IMR-90 (cell line): ENCODE results near the gene RPLP1. TPM values are rescaled to one million over a fixed set of nuclear protein-coding genes. Genes with fewer than 3 reads are reported as not detected.

Source experiments
- ATAC-seq: fragments of 200-7000 bp; cut with Tn5 transposase; 2 replicates; pipeline ENCODE4 v1.9.1; 2020; ENCODE audit warnings: low read depth, mild to moderate bottlenecking, moderate library complexity
- BruUV-seq: library from RNA; stranded (reverse); fragments of 400-500 nt; replicated peaks from 2 replicates; lab custom pipeline; 2021; lab: Mats Ljungman, UMichigan
- CTCF ChIA-PET: fragments of 300-600 bp; formaldehyde crosslinking; extraction: SDS; loops from one replicate; lab custom pipeline; 2021; ENCODE audit warnings: antibody characterized with exemption; lab: Yijun Ruan, JAX
- POLR2A ChIA-PET: fragments of 300-600 bp; sonication (Branson Sonifier 250); formaldehyde crosslinking; loops from one replicate; lab custom pipeline; 2022; ENCODE audit warnings: antibody characterized with exemption; ENCODE audit not compliant: unreplicated experiment; lab: Charles Lee
- DNase-seq: peaks from one replicate; pipeline ENCODE4 v3.0.0; 2013
- H2AFZ ChIP-seq: replicated peaks from 2 replicates; pipeline ENCODE3; 2013; ENCODE audit warnings: low read length, mild to moderate bottlenecking; ENCODE audit not compliant: poor library complexity
- H2AK5ac ChIP-seq: 2 replicates; pipeline ENCODE4 v1.6.1; 2013; ENCODE audit warnings: low read depth, low read length, inconsistent platforms
- H2AK9ac ChIP-seq: replicated peaks from 2 replicates; pipeline ENCODE3; 2013; ENCODE audit warnings: mild to moderate bottlenecking, low read depth, low read length, moderate library complexity; ENCODE audit not compliant: poor library complexity
- H2BK120ac ChIP-seq: 2 replicates; pipeline ENCODE4 v1.6.1; 2013; ENCODE audit warnings: low read depth, low read length, inconsistent platforms
- H2BK15ac ChIP-seq: 3 replicates; pipeline ENCODE4 v1.6.1; 2013; ENCODE audit warnings: low read depth, low read length, inconsistent platforms
- H2BK20ac ChIP-seq: 2 replicates; pipeline ENCODE4 v1.6.1; 2013; ENCODE audit warnings: low read depth, mild to moderate bottlenecking, inconsistent platforms, low read length, moderate library complexity
- H2BK5ac ChIP-seq: 2 replicates; pipeline ENCODE4 v1.6.1; 2013; ENCODE audit warnings: mild to moderate bottlenecking, low read depth, low read length, inconsistent platforms; ENCODE audit not compliant: poor library complexity, severe bottlenecking
- H3K14ac ChIP-seq: replicated peaks from 2 replicates; pipeline ENCODE4 v1.6.1; 2013; ENCODE audit warnings: low read depth, low read length, inconsistent platforms
- H3K18ac ChIP-seq: 2 replicates; pipeline ENCODE4 v1.6.1; 2013; ENCODE audit warnings: low read depth, low read length, control low read depth
- H3K23ac ChIP-seq: 2 replicates; pipeline ENCODE4 v1.6.1; 2013; ENCODE audit warnings: low read depth, low read length, inconsistent platforms
- H3K27ac ChIP-seq: 2 replicates; pipeline ENCODE4 v1.5.1; 2013; ENCODE audit warnings: mild to moderate bottlenecking, control low read depth, low read length; ENCODE audit not compliant: insufficient read depth
- H3K27me3 ChIP-seq: 2 replicates; pipeline ENCODE4 v1.6.1; 2013; ENCODE audit warnings: low read length; ENCODE audit not compliant: control insufficient read depth, insufficient read depth
- H3K36me3 ChIP-seq: 2 replicates; pipeline ENCODE4 v1.6.1; 2013; ENCODE audit warnings: low read length, mixed read lengths; ENCODE audit not compliant: control insufficient read depth, insufficient read depth
- H3K4ac ChIP-seq: 2 replicates; pipeline ENCODE4 v1.6.1; 2013; ENCODE audit warnings: low read depth, low read length, inconsistent platforms
- H3K4me1 ChIP-seq: 2 replicates; pipeline ENCODE4 v1.6.1; 2013; ENCODE audit warnings: low read length, mixed read lengths; ENCODE audit not compliant: control insufficient read depth, insufficient read depth
- H3K4me2 ChIP-seq: 2 replicates; pipeline ENCODE4 v1.6.1; 2013; ENCODE audit warnings: low read depth, mild to moderate bottlenecking, control low read depth, low read length, moderate library complexity
- H3K4me3 ChIP-seq: 2 replicates; pipeline ENCODE4 v1.5.1; 2013; ENCODE audit warnings: low read depth, mild to moderate bottlenecking, control low read depth, low read length, moderate library complexity; ENCODE audit not compliant: insufficient read depth
- H3K56ac ChIP-seq: 2 replicates; pipeline ENCODE4 v1.6.1; 2013; ENCODE audit warnings: low read length, inconsistent platforms; ENCODE audit not compliant: insufficient read depth; ENCODE audit errors: extremely low read depth
- H3K79me1 ChIP-seq, 2 experiments: 2 replicates each; pipeline ENCODE4 v1.6.1; 2013; ENCODE audit warnings: low read length in 2 of 2, inconsistent platforms in 1 of 2, low read depth in 1 of 2
- H3K9ac ChIP-seq: 2 replicates; pipeline ENCODE4 v1.6.1; 2013; ENCODE audit warnings: low read depth, low read length, control low read depth
- H3K9me1 ChIP-seq: 2 replicates; pipeline ENCODE4 v1.6.1; 2013; ENCODE audit warnings: low read length, inconsistent platforms; ENCODE audit not compliant: insufficient read depth
- H3K9me3 ChIP-seq: 2 replicates; pipeline ENCODE4 v1.6.1; 2013; ENCODE audit warnings: low read length; ENCODE audit not compliant: control insufficient read depth, insufficient read depth
- H4K20me1 ChIP-seq: 2 replicates; pipeline ENCODE4 v1.6.1; 2013; ENCODE audit warnings: low read length, inconsistent platforms; ENCODE audit not compliant: insufficient read depth
- H4K5ac ChIP-seq: 2 replicates; pipeline ENCODE4 v1.6.1; 2013; ENCODE audit warnings: mild to moderate bottlenecking, low read depth, low read length, control low read depth
- H4K8ac ChIP-seq, 2 experiments: 2 replicates each; pipeline ENCODE4 v1.6.1; 2013; ENCODE audit warnings: low read depth in 2 of 2, low read length in 2 of 2, control low read depth in 1 of 2, inconsistent platforms in 1 of 2
- H4K91ac ChIP-seq: 2 replicates; pipeline ENCODE4 v1.6.1; 2013; ENCODE audit warnings: low read depth, low read length, inconsistent platforms; ENCODE audit not compliant: insufficient read depth
- MAFK ChIP-seq: IDR thresholded peaks from 2 replicates; pipeline ENCODE4 v1.6.1; 2012; ENCODE audit warnings: low read depth, low read length, improper control_type of control experiment
- dilution Hi-C: fragments of 300-500 bp; cut with HindIII; formaldehyde crosslinking; loops from one replicate; pipeline ENCODE4 v1.14.3; 2018; ENCODE audit warnings: low sequenced_read_pairs; ENCODE audit not compliant: unreplicated experiment
- in situ Hi-C: fragments of 300-500 bp; cut with MboI; formaldehyde crosslinking; loops from 3 replicates; pipeline ENCODE4 v1.14.3; 2019; ENCODE audit warnings: low sequenced_read_pairs, inconsistent platforms, mixed read lengths
- intact Hi-C: fragments of 100-400 bp; cut with micrococcal nuclease; formaldehyde crosslinking; loops from 2 replicates; pipeline ENCODE4 v1.10.0; 2022
- polyA plus RNA-seq, 3 experiments: library from polyadenylated mRNA; depleted of rRNA; stranded (reverse); fragments of >200 nt; gene quantifications; 2 replicates each; pipeline ENCODE4 v1.2.3, GENCODE V29; 2012; ENCODE audit warnings: low replicate concordance in 1 of 3
- total RNA-seq: library from RNA; depleted of rRNA; stranded (reverse); fragments of >200 nt; gene quantifications from 2 replicates; pipeline ENCODE4 v1.2.3, GENCODE V29; 2012
- TF ChIP-seq, protein P1 (sequence below): conservative IDR thresholded peaks from 2 replicates; pipeline ENCODE4 v1.5.1; 2012; ENCODE audit warnings: mild to moderate bottlenecking, low read depth, low read length, improper control_type of control experiment

RPLP1 gene
- total and polyA plus RNA-seq, 2 of the 4 experiments (the other 2 are of a cell fraction), result 97.0 to 1,440 TPM

DNA sequence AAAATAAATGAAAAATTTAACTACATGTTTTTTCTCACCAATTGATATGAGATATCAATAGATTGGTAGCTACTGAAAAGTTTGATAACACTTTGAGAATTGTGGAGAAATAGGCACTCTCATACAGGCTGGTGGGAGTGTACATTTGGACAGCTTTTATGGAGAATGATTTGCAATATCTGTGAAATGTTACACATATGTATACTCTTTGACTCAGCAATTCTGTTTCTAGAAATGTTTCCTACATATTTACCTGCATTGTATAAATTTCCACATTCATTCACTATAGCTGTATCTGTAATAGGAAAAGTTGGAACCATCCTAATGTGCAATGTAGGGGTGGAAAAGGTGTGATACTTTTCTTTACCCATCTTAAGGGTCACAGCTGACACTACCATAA lies 40.3 kb upstream of the RPLP1 start:
- no peak overlapping the region for H3K4me3 ChIP-seq
- no peak overlapping the region for H2AK5ac ChIP-seq
- ChIA-PET CTCF (no interaction called here), POLR2A (no interaction called here)
- H2AFZ ChIP-seq, result no peak overlapping the region
- intact Hi-C loops, result no loop called here
- no TSS peak for BruUV-seq
- H4K91ac ChIP-seq, result no peak overlapping the region
- H4K20me1 ChIP-seq, result peaks cover 39% of the 10 kb centered on the region
- H2AK9ac ChIP-seq, result no peak overlapping the region
- H3K4me1 ChIP-seq, result peaks cover 13% of the 10 kb centered on the region
- H4K8ac ChIP-seq, result no peak overlapping the region
- no peaks in the 10 kb centered on the region for H3K36me3 ChIP-seq
- H3K9me1 ChIP-seq, result peaks cover 14% of the 10 kb centered on the region
- H3K14ac ChIP-seq, result 0 out of 2 replicates have a peak overlapping the region, but pooled peaks have one; percentile 4
- no peak for DNase-seq
- peak overlapping the region; percentile 67 for H3K4me2 ChIP-seq
- in situ Hi-C loops, result no loop called here
- H3K18ac ChIP-seq, result no peak overlapping the region
- dilution Hi-C loops, result no loop called here
- no peak overlapping the region for H3K4ac ChIP-seq
- H4K5ac ChIP-seq, result no peak overlapping the region
- no peak for ATAC-seq
- no peak overlapping the region for H3K23ac ChIP-seq
- H3K27me3 ChIP-seq, result no peaks in the 10 kb centered on the region
- H3K27ac ChIP-seq, result no peak overlapping the region
- no peak overlapping the region for H3K9ac ChIP-seq
- H3K56ac ChIP-seq, result no peak overlapping the region
- TF ChIP-seq MAFK, result 0 out of 2 replicates have a peak, but pooled peaks have one; percentile 39
- TF ChIP-seq, protein P1, sequence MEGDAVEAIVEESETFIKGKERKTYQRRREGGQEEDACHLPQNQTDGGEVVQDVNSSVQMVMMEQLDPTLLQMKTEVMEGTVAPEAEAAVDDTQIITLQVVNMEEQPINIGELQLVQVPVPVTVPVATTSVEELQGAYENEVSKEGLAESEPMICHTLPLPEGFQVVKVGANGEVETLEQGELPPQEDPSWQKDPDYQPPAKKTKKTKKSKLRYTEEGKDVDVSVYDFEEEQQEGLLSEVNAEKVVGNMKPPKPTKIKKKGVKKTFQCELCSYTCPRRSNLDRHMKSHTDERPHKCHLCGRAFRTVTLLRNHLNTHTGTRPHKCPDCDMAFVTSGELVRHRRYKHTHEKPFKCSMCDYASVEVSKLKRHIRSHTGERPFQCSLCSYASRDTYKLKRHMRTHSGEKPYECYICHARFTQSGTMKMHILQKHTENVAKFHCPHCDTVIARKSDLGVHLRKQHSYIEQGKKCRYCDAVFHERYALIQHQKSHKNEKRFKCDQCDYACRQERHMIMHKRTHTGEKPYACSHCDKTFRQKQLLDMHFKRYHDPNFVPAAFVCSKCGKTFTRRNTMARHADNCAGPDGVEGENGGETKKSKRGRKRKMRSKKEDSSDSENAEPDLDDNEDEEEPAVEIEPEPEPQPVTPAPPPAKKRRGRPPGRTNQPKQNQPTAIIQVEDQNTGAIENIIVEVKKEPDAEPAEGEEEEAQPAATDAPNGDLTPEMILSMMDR, result no peak
- no peaks in the 10 kb centered on the region for H3K9me3 ChIP-seq
- no peak overlapping the region for H2BK5ac ChIP-seq
- H2BK15ac ChIP-seq, result no peak overlapping the region
- peaks cover 32 to 53% of the 10 kb centered on the region in 2 experiments for H3K79me1 ChIP-seq
- H2BK20ac ChIP-seq, result no peak overlapping the region
- H2BK120ac ChIP-seq, result no peak overlapping the region
